PC-9 (cell line): Measurements from ENCODE around the gene CNN2. TPM values are rescaled to one million over a fixed set of nuclear protein-coding genes. Genes with fewer than 3 reads are reported as not detected.

Source experiments
- BruUV-seq: library from RNA; stranded (reverse); fragments of 400-500 nt; replicated peaks from 2 replicates; lab custom pipeline; 2021; lab: Mats Ljungman, UMichigan
- CTCF ChIA-PET: fragments of 300-600 bp; sonication (Branson Sonifier 250); formaldehyde crosslinking; loops from one replicate; lab custom pipeline; 2022; ENCODE audit warnings: antibody characterized with exemption; lab: Charles Lee
- POLR2A ChIA-PET: fragments of 300-600 bp; sonication (Branson Sonifier 250); formaldehyde crosslinking; loops from one replicate; lab custom pipeline; 2022; ENCODE audit warnings: antibody characterized with exemption; ENCODE audit not compliant: unreplicated experiment; lab: Charles Lee
- DNase-seq, 2 experiments: peaks; one replicate each; pipeline versions ENCODE4 v3.0.0 to v3.0.0-alpha.2; 2015 to 2022; ENCODE audit warnings: mixed read lengths in 1 of 2
- H2AFZ ChIP-seq: fragments of 200-600 bp; sonication (generic); 2 replicates; pipeline ENCODE4 v1.8.1; 2017; ENCODE audit warnings: antibody characterized with exemption
- H3F3A ChIP-seq: fragments of 200-600 bp; sonication (generic); 2 replicates; pipeline ENCODE4 v1.8.1; 2017; ENCODE audit warnings: antibody characterized with exemption, mild to moderate bottlenecking, low read depth; ENCODE audit not compliant: insufficient read depth
- H3K27ac ChIP-seq: fragments of 200-600 bp; sonication (generic); 2 replicates; pipeline ENCODE4 v1.6.1; 2016; ENCODE audit warnings: mixed run types
- H3K27me3 ChIP-seq: fragments of 200-600 bp; sonication (generic); 2 replicates; pipeline ENCODE4 v1.6.1; 2016; ENCODE audit warnings: low read depth, mixed run types; ENCODE audit not compliant: insufficient read depth
- H3K36me3 ChIP-seq: fragments of 200-600 bp; sonication (generic); 2 replicates; pipeline ENCODE4 v1.6.1; 2016; ENCODE audit warnings: low read depth, mixed run types
- H3K4me1 ChIP-seq: fragments of 200-600 bp; sonication (generic); replicated peaks from 2 replicates; pipeline ENCODE4 v1.6.1; 2016; ENCODE audit warnings: mixed run types; ENCODE audit not compliant: insufficient read depth
- H3K4me2 ChIP-seq: fragments of 200-600 bp; sonication (generic); 2 replicates; pipeline ENCODE4 v1.6.1; 2017; ENCODE audit warnings: mixed run types
- H3K4me3 ChIP-seq: fragments of 200-600 bp; sonication (generic); 2 replicates; pipeline ENCODE4 v1.6.1; 2016; ENCODE audit warnings: mixed run types
- H3K79me2 ChIP-seq: fragments of 200-600 bp; sonication (generic); 2 replicates; pipeline ENCODE4 v1.6.1; 2017; ENCODE audit warnings: low read depth, mixed run types
- H3K9me2 ChIP-seq: fragments of 200-600 bp; sonication (generic); 2 replicates; pipeline ENCODE4 v1.8.1; 2017; ENCODE audit warnings: mild to moderate bottlenecking; ENCODE audit not compliant: insufficient read depth
- H3K9me3 ChIP-seq: fragments of 200-600 bp; sonication (generic); 2 replicates; pipeline ENCODE4 v1.8.1; 2016; ENCODE audit warnings: low read depth; ENCODE audit not compliant: insufficient read depth
- H4K20me1 ChIP-seq: fragments of 200-600 bp; sonication (generic); 2 replicates; pipeline ENCODE4 v1.8.1; 2017; ENCODE audit not compliant: insufficient read depth
- EZH2 ChIP-seq: fragments of 200-600 bp; sonication (generic); IDR thresholded peaks from 2 replicates; pipeline ENCODE4 v1.8.0; 2017; ENCODE audit warnings: antibody characterized with exemption, low read depth
- intact Hi-C: fragments of 100-400 bp; cut with micrococcal nuclease; formaldehyde crosslinking; loops from one replicate; pipeline ENCODE4 v1.10.0; 2022; ENCODE audit not compliant: unreplicated experiment
- total RNA-seq: library from RNA; stranded (reverse); gene quantifications from 2 replicates; pipeline ENCODE4 v1.2.3, GENCODE V29; 2021
- TF ChIP-seq, protein P1 (sequence below): fragments of 200-600 bp; sonication (generic); conservative IDR thresholded peaks from 2 replicates; pipeline ENCODE4 v1.6.1; 2017; ENCODE audit warnings: mixed run types, antibody characterized with exemption, mild to moderate bottlenecking, moderate library complexity

Gene CNN2
- total RNA-seq, 1 experiment from 2014 or later = 206 TPM

DNA sequence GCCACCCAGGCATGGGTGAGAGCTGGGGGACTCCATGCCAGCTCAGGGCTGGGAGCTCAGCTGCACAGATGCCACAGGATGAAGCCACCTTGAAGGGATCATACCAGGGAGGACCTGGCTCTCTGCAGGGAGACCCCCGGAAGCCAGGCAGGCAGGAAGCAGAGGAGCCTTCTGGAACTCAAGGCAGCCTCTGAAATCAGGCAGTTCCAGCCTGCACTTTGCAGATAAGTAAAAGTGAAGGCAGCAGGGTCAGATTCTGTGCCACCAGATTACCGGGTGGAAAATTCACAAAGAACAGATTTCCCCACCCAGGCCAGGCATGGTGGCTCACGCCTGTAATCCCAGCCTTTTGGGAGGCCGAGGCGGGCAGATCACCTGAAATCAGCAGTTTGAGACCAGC is 8.0 kb upstream of the CNN2 start:
- Histone ChIP-seq H3F3A (peaks cover 25% of the 10 kb centered on the region), H3K27ac (no peak overlapping the region), H2AFZ (no peak overlapping the region), H3K36me3 (no peaks in the 10 kb centered on the region), H3K79me2 (peaks cover 69% of the 10 kb centered on the region), H3K9me2 (no peaks in the 10 kb centered on the region), H3K4me1 (peaks cover 37% of the 10 kb centered on the region), H3K4me3 (no peak overlapping the region), H3K9me3 (no peaks in the 10 kb centered on the region), H3K27me3 (no peaks in the 10 kb centered on the region), H3K4me2 (peak overlapping the region; percentile 95), H4K20me1 (peaks cover 66% of the 10 kb centered on the region)
- ChIA-PET POLR2A (interaction anchor here (0.6 kb wide), 1 partner anchor 22 kb away, joined by 6 read pairs; no protein-coding TSS in a partner anchor), CTCF (no interaction called here)
- intact Hi-C loops = no loop called here
- no peak for TF ChIP-seq EZH2
- TF ChIP-seq, protein P1, sequence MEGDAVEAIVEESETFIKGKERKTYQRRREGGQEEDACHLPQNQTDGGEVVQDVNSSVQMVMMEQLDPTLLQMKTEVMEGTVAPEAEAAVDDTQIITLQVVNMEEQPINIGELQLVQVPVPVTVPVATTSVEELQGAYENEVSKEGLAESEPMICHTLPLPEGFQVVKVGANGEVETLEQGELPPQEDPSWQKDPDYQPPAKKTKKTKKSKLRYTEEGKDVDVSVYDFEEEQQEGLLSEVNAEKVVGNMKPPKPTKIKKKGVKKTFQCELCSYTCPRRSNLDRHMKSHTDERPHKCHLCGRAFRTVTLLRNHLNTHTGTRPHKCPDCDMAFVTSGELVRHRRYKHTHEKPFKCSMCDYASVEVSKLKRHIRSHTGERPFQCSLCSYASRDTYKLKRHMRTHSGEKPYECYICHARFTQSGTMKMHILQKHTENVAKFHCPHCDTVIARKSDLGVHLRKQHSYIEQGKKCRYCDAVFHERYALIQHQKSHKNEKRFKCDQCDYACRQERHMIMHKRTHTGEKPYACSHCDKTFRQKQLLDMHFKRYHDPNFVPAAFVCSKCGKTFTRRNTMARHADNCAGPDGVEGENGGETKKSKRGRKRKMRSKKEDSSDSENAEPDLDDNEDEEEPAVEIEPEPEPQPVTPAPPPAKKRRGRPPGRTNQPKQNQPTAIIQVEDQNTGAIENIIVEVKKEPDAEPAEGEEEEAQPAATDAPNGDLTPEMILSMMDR = no peak
- DNase-seq = no peak
- BruUV-seq = no TSS peak

DNA sequence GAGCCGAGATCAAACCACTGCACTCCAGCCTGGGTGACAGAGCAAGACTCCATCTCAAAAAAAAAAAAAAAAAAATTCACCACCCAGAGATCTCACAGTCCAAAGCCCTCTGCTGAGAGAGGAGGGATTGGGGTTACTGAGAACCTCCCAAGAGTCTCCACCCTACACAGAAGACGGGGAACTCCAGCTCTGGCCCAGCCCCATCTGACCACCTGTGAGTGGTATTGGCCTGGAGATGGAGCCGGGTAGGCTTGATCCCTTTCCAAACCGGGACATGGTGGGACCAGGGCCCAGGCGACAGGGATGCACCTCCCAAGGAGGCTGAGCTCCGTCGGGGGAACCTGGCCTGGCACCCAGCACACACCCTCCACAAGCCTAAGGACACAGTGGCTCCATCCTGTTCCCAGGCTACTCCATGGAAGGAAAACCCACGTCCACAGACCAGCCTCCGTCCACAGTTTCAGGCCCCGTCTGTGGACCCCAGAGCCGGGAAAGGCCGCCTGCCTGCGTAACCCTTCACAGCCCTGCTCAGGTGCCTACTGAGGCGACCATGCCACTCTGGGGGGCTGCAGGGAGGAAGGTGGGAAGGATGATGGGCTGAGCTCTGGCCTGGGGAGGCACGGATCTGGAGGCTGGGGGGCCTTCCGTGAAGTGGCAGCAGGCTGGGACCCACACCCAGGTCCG is 7.3 kb upstream of the CNN2 start:
- Histone ChIP-seq H3K4me2 (peak overlapping the region; percentile 95), H3K27me3 (no peaks in the 10 kb centered on the region), H3K4me3 (peak overlapping the region; percentile 86), H2AFZ (no peak overlapping the region), H3K4me1 (peaks cover 37% of the 10 kb centered on the region), H4K20me1 (peaks cover 59% of the 10 kb centered on the region), H3K27ac (no peak overlapping the region), H3F3A (peaks cover 31% of the 10 kb centered on the region), H3K9me2 (no peaks in the 10 kb centered on the region), H3K9me3 (no peaks in the 10 kb centered on the region), H3K79me2 (peaks cover 68% of the 10 kb centered on the region), H3K36me3 (no peaks in the 10 kb centered on the region)
- POLR2A ChIA-PET = interaction anchor here (0.6 kb wide), 1 partner anchor 22 kb away, joined by 6 read pairs; no protein-coding TSS in a partner anchor
- CTCF ChIA-PET = interaction anchor here (0.5 kb wide), 1 partner anchor 19 kb away, joined by 3 read pairs; no protein-coding TSS in a partner anchor
- no TSS peak for BruUV-seq
- intact Hi-C loops = no loop called here
- no peak for DNase-seq
- TF ChIP-seq EZH2 = no peak
- TF ChIP-seq, protein P1 = no peak

DNA sequence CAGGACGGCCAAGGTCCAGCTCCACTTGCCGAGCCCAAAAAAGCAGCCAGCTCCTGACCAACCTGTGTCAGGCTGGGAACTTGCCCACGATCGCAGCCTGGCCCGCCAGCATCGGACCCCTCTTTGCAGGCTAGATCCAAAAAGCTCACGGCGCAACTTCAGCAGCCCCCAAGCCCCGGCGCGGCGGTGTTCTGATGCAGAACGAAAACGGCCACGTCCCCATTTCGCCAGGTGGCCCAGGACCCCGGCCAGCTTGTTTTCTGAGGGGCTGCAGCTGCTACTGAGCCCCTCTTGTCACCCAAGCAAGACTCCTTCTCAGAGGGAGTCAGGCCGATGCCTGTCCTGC is 6.8 kb upstream of the CNN2 start:
- H2AFZ ChIP-seq = no peak overlapping the region
- peak overlapping the region; percentile 86 for H3K4me3 ChIP-seq
- H3K9me3 ChIP-seq = no peaks in the 10 kb centered on the region
- no peak overlapping the region for H3K27ac ChIP-seq
- TF ChIP-seq, protein P1 = no peak
- TF ChIP-seq EZH2 = no peak
- H3K9me2 ChIP-seq = no peaks in the 10 kb centered on the region
- peaks cover 54% of the 10 kb centered on the region for H4K20me1 ChIP-seq
- CTCF ChIA-PET = interaction anchor here (0.5 kb wide), 1 partner anchor 18 kb away, joined by 3 read pairs; no protein-coding TSS in a partner anchor
- BruUV-seq = no TSS peak
- intact Hi-C loops = no loop called here
- H3K79me2 ChIP-seq = peaks cover 63% of the 10 kb centered on the region
- no peak for DNase-seq
- H3K27me3 ChIP-seq = no peaks in the 10 kb centered on the region
- peaks cover 37% of the 10 kb centered on the region for H3K4me1 ChIP-seq
- H3K4me2 ChIP-seq = peak overlapping the region; percentile 95
- no peaks in the 10 kb centered on the region for H3K36me3 ChIP-seq
- POLR2A ChIA-PET = no interaction called here
- H3F3A ChIP-seq = peaks cover 34% of the 10 kb centered on the region
